SK-N-SH (cell line): ENCODE data around the gene GRM8. TPM values are rescaled to one million over a fixed set of nuclear protein-coding genes. Genes with fewer than 3 reads are reported as not detected.

Experiments
- CTCF ChIA-PET: fragments of 300-600, 350-600 bp; formaldehyde crosslinking; extraction: SDS; loops from one replicate; lab custom pipeline; 2021; lab: Yijun Ruan, JAX
- POLR2A ChIA-PET: fragments of 350-600 bp; sonication (Branson Sonifier 250); formaldehyde crosslinking; extraction: SDS; loops from one replicate; lab custom pipeline; 2020; ENCODE audit warnings: antibody characterized with exemption, inconsistent platforms; lab: Yijun Ruan, JAX
- DNase-seq: peaks from one replicate; pipeline ENCODE4 v3.0.0; 2012
- H2AFZ ChIP-seq: fragments of 200-600 bp; sonication (generic); 2 replicates; pipeline ENCODE4 v1.8.1; 2016; ENCODE audit warnings: antibody characterized with exemption, mild to moderate bottlenecking, low read depth
- H3F3A ChIP-seq: fragments of 200-600 bp; sonication (generic); replicated peaks from 2 replicates; pipeline ENCODE3; 2016; ENCODE audit warnings: antibody characterized with exemption, mild to moderate bottlenecking; ENCODE audit not compliant: insufficient read depth
- H3K27ac ChIP-seq, 2 experiments: fragments of 200-500 bp in 1 of 2; fragments of 200-600 bp in 1 of 2; sonication (Bioruptor generic) in 1 of 2; sonication (generic), shearing (Covaris generic) in 1 of 2; 2 replicates each; pipeline versions ENCODE4 v1.5.1 to v1.6.1; 2014 to 2016; ENCODE audit warnings: low read depth in 2 of 2, inconsistent platforms in 1 of 2, low read length in 1 of 2, mild to moderate bottlenecking in 1 of 2, mixed read lengths in 1 of 2
- H3K27me3 ChIP-seq: fragments of 200-600 bp; sonication (generic), shearing (Covaris generic); 2 replicates; pipeline ENCODE4 v1.6.1; 2016; ENCODE audit warnings: mixed run types; ENCODE audit not compliant: insufficient read depth
- H3K36me3 ChIP-seq, 2 experiments: fragments of 200-500 bp in 1 of 2; fragments of 200-600 bp in 1 of 2; sonication (Bioruptor generic) in 1 of 2; sonication (generic) in 1 of 2; replicated peaks in 1 of 2; 2 replicates each; pipeline versions ENCODE3 to v1.5.1; 2014 to 2016; ENCODE audit warnings: low read length in 1 of 2, mild to moderate bottlenecking in 1 of 2; ENCODE audit not compliant: insufficient read depth in 2 of 2, control insufficient read depth in 1 of 2
- H3K4me1 ChIP-seq, 2 experiments: fragments of 200-500 bp in 1 of 2; fragments of 200-600 bp in 1 of 2; sonication (Bioruptor generic) in 1 of 2; sonication (generic), shearing (Covaris generic) in 1 of 2; 2 replicates each; pipeline versions ENCODE4 v1.5.1 to v1.6.1; 2014 to 2016; ENCODE audit warnings: low read depth in 1 of 2, low read length in 1 of 2, mixed run types in 1 of 2; ENCODE audit not compliant: insufficient read depth in 2 of 2, control insufficient read depth in 1 of 2
- H3K4me2 ChIP-seq: fragments of 200-600 bp; sonication (generic), shearing (Covaris generic); 2 replicates; pipeline ENCODE4 v1.6.1; 2017; ENCODE audit warnings: mixed run types
- H3K4me3 ChIP-seq, 2 experiments: fragments of 200-500 bp in 1 of 2; fragments of 200-600 bp in 1 of 2; sonication (Bioruptor generic) in 1 of 2; sonication (generic), shearing (Covaris generic) in 1 of 2; 2 replicates each; pipeline versions ENCODE4 v1.5.1 to v1.8.1; 2014 to 2016; ENCODE audit warnings: low read depth in 2 of 2, inconsistent platforms in 1 of 2, low read length in 1 of 2, mild to moderate bottlenecking in 1 of 2, mixed read lengths in 1 of 2, moderate library complexity in 1 of 2
- H3K79me2 ChIP-seq: fragments of 200-600 bp; sonication (generic); 2 replicates; pipeline ENCODE4 v1.8.1; 2017; ENCODE audit warnings: mild to moderate bottlenecking; ENCODE audit not compliant: insufficient read depth
- H3K9ac ChIP-seq: fragments of 200-600 bp; sonication (generic); 2 replicates; pipeline ENCODE4 v1.6.1; 2017; ENCODE audit warnings: mixed run types
- H3K9me2 ChIP-seq: fragments of 200-600 bp; sonication (generic); 2 replicates; pipeline ENCODE4 v1.6.1; 2017; ENCODE audit warnings: mixed run types
- H3K9me3 ChIP-seq: fragments of 200-600 bp; sonication (generic); 2 replicates; pipeline ENCODE4 v1.6.1; 2017; ENCODE audit warnings: mixed run types, mild to moderate bottlenecking, moderate library complexity
- H4K20me1 ChIP-seq: fragments of 200-600 bp; sonication (generic); 2 replicates; pipeline ENCODE4 v1.6.1; 2017; ENCODE audit warnings: mild to moderate bottlenecking, mixed run types; ENCODE audit not compliant: insufficient read depth
- FOSL2 ChIP-seq: IDR thresholded peaks from 2 replicates; pipeline ENCODE4 v1.4.0; 2012; ENCODE audit warnings: low read depth, mild to moderate bottlenecking, moderate library complexity, borderline replicate concordance
- FOXJ3 ChIP-seq: sonication (generic); formaldehyde crosslinking; IDR thresholded peaks from 2 replicates; pipeline ENCODE4 v1.5.1; 2020; ENCODE audit warnings: mild to moderate bottlenecking, missing genetic modification reagents
- GABPA ChIP-seq: IDR thresholded peaks from 2 replicates; pipeline ENCODE4 v1.4.0; 2012; ENCODE audit warnings: low read depth, mild to moderate bottlenecking
- GATA2 ChIP-seq: sonication (generic); formaldehyde crosslinking; IDR thresholded peaks from 2 replicates; pipeline ENCODE4 v1.5.0; 2020; ENCODE audit warnings: mild to moderate bottlenecking, missing genetic modification reagents
- MXI1 ChIP-seq: IDR thresholded peaks from 2 replicates; pipeline ENCODE4 v1.6.1; 2012; ENCODE audit warnings: mild to moderate bottlenecking, low read depth, low read length, improper control_type of control experiment
- NFIC ChIP-seq: IDR thresholded peaks from 2 replicates; pipeline ENCODE4 v1.4.0; 2012; ENCODE audit warnings: borderline replicate concordance
- POLR2AphosphoS5 ChIP-seq: IDR thresholded peaks from 2 replicates; pipeline ENCODE4 v1.6.1; 2012; ENCODE audit warnings: low read depth, low read length
- RCOR1 ChIP-seq: fragments of 150-350 bp; IDR thresholded peaks from 2 replicates; pipeline ENCODE4 v1.6.1; 2017; ENCODE audit warnings: antibody characterized with exemption, low read length
- RFX5 ChIP-seq: IDR thresholded peaks from 2 replicates; pipeline ENCODE4 v1.6.1; 2012; ENCODE audit warnings: mild to moderate bottlenecking, improper control_type of control experiment, low read length
- RXRA ChIP-seq: IDR thresholded peaks from 2 replicates; pipeline ENCODE4 v1.4.0; 2012; ENCODE audit warnings: low read depth, mild to moderate bottlenecking, borderline replicate concordance
- SMC3 ChIP-seq: IDR thresholded peaks from 2 replicates; pipeline ENCODE4 v1.6.1; 2012; ENCODE audit warnings: low read depth, low read length, improper control_type of control experiment
- TAF1 ChIP-seq: IDR thresholded peaks from 2 replicates; pipeline ENCODE4 v1.6.1; 2012; ENCODE audit warnings: low read depth, mild to moderate bottlenecking, low read length, moderate library complexity, borderline replicate concordance
- TCF12 ChIP-seq: IDR thresholded peaks from 2 replicates; pipeline ENCODE4 v1.4.0; 2012
- WGBS: methylation state at CpG from one replicate; pipeline ENCODE4 v1.1.6; 2017; ENCODE audit warnings: low lambda C conversion rate; 5-methylcytosine and 5-hydroxymethylcytosine counted together
- polyA plus RNA-seq, 3 experiments: library from polyadenylated mRNA; depleted of rRNA; stranded (reverse); fragments of >200 nt; gene quantifications; 2 replicates each; pipeline ENCODE4 v1.2.3, GENCODE V29; 2012
- TF ChIP-seq, protein P1 (sequence below): fragments of 150-350 bp; IDR thresholded peaks from 2 replicates; pipeline ENCODE4 v1.6.1; 2017; ENCODE audit warnings: antibody characterized with exemption, low read length, low read depth, borderline replicate concordance
- TF ChIP-seq, protein P2 (sequence below): fragments of 150-350 bp; IDR thresholded peaks from 2 replicates; pipeline ENCODE4 v1.6.1; 2016; ENCODE audit warnings: mild to moderate bottlenecking, low read depth, low read length
- TF ChIP-seq, protein P3 (sequence below): IDR thresholded peaks from 2 replicates; pipeline ENCODE4 v1.4.0; 2012; ENCODE audit warnings: low read depth, borderline replicate concordance
- TF ChIP-seq, protein P4 (sequence below): fragments of 200-600 bp; sonication (generic); IDR thresholded peaks from 2 replicates; pipeline ENCODE4 v1.6.1; 2017; ENCODE audit warnings: antibody characterized with exemption, mild to moderate bottlenecking, moderate library complexity
- TF ChIP-seq, protein P5 (sequence below): IDR thresholded peaks from 2 replicates; pipeline ENCODE4 v1.4.0; 2012; ENCODE audit warnings: low read depth, borderline replicate concordance
- TF ChIP-seq, protein P6 (sequence below): IDR thresholded peaks from 2 replicates; pipeline ENCODE4; 2012

GRM8 gene
- polyA plus RNA-seq, 1 of the 3 experiments (the other 2 are of a cell fraction), result 0.10 TPM

DNA sequence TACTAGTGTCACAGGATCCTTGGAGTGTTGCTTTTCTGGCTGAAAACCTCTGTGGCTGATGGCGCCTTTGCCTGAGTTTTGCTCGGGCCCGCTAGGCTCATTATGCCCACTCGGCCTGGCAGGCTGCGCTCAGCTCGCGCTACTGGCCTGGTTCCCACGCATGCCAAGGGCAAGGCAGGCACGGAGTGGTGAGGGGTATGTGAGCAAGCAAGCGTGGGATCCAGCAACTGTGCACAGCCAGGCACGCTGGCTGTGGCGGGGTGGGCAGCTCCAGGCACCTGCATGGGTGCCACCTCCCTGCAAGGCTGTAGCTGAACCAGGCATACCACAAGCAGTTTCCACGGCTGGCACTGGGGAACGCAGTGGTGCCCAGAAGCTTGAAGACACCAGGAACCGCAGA lies 562.6 kb downstream of the GRM8 start:
- Histone ChIP-seq H3K79me2 (no peaks in the 10 kb centered on the region), H2AFZ (no peak overlapping the region), H3K27me3 (no peaks in the 10 kb centered on the region), H3K9ac (no peak overlapping the region), H4K20me1 (no peaks in the 10 kb centered on the region), H3K27ac (no peak overlapping the region), H3F3A (no peaks in the 10 kb centered on the region), H3K9me2 (no peaks in the 10 kb centered on the region), H3K9me3 (peaks cover 6% of the 10 kb centered on the region; the same call in 1 of the 2 replicates), H3K36me3 (no peaks in the 10 kb centered on the region), H3K4me2 (no peak overlapping the region), H3K4me1 (no peaks in the 10 kb centered on the region; a peak in 3 of 4 replicates), H3K4me3 (no peak overlapping the region)
- TF ChIP-seq FOSL2 (no peak), TCF12 (no peak), RXRA (no peak), POLR2AphosphoS5 (no peak), RFX5 (no peak), GABPA (no peak), GATA2 (CRISPR knock-in tag) (no peak), NFIC (no peak), SMC3 (no peak)
- TF ChIP-seq, protein P1, sequence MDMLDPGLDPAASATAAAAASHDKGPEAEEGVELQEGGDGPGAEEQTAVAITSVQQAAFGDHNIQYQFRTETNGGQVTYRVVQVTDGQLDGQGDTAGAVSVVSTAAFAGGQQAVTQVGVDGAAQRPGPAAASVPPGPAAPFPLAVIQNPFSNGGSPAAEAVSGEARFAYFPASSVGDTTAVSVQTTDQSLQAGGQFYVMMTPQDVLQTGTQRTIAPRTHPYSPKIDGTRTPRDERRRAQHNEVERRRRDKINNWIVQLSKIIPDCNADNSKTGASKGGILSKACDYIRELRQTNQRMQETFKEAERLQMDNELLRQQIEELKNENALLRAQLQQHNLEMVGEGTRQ, result no peak
- TF ChIP-seq, protein P2, sequence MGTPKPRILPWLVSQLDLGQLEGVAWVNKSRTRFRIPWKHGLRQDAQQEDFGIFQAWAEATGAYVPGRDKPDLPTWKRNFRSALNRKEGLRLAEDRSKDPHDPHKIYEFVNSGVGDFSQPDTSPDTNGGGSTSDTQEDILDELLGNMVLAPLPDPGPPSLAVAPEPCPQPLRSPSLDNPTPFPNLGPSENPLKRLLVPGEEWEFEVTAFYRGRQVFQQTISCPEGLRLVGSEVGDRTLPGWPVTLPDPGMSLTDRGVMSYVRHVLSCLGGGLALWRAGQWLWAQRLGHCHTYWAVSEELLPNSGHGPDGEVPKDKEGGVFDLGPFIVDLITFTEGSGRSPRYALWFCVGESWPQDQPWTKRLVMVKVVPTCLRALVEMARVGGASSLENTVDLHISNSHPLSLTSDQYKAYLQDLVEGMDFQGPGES, result no peak
- TF ChIP-seq, protein P3, sequence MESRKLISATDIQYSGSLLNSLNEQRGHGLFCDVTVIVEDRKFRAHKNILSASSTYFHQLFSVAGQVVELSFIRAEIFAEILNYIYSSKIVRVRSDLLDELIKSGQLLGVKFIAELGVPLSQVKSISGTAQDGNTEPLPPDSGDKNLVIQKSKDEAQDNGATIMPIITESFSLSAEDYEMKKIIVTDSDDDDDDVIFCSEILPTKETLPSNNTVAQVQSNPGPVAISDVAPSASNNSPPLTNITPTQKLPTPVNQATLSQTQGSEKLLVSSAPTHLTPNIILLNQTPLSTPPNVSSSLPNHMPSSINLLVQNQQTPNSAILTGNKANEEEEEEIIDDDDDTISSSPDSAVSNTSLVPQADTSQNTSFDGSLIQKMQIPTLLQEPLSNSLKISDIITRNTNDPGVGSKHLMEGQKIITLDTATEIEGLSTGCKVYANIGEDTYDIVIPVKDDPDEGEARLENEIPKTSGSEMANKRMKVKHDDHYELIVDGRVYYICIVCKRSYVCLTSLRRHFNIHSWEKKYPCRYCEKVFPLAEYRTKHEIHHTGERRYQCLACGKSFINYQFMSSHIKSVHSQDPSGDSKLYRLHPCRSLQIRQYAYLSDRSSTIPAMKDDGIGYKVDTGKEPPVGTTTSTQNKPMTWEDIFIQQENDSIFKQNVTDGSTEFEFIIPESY, result no peak
- no peak for DNase-seq
- 84% methylated on average over 8 of the region's 15 CpGs for WGBS
- CTCF ChIA-PET, result interaction anchor here (1.2 to 2.2 kb wide), 4 partner anchors 9 to 113 kb away, joined by 3 to 9 read pairs (median 4); no protein-coding TSS in a partner anchor
- POLR2A ChIA-PET, result no interaction called here

DNA sequence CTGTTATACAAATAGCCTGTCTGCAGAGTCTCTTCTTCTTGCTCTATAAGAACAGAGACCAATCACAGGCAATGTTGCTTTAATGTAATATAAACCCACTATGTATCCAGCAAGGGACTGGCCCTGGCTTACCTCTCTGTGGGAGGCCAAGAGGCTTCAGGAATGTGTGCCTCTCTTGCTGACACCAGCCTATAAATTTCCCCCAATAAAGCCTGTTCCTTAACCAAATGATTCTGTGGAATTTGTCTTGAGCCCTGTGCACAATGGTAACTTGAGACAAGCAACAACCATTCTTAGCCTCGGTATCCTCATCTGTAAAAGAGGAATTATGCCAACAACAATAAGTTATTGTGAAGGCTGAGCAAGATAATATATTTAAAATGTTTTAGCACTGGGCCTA lies 563.7 kb downstream of the GRM8 start:
- Histone ChIP-seq H3K9me2 (no peaks in the 10 kb centered on the region), H3K27ac (peak overlapping the region in 1 of 2 experiments; percentile 0; a peak in 1 of 4 replicates)
- 13% methylated on average over 1 of the region's 1 CpG for WGBS
- TF ChIP-seq, protein P4, sequence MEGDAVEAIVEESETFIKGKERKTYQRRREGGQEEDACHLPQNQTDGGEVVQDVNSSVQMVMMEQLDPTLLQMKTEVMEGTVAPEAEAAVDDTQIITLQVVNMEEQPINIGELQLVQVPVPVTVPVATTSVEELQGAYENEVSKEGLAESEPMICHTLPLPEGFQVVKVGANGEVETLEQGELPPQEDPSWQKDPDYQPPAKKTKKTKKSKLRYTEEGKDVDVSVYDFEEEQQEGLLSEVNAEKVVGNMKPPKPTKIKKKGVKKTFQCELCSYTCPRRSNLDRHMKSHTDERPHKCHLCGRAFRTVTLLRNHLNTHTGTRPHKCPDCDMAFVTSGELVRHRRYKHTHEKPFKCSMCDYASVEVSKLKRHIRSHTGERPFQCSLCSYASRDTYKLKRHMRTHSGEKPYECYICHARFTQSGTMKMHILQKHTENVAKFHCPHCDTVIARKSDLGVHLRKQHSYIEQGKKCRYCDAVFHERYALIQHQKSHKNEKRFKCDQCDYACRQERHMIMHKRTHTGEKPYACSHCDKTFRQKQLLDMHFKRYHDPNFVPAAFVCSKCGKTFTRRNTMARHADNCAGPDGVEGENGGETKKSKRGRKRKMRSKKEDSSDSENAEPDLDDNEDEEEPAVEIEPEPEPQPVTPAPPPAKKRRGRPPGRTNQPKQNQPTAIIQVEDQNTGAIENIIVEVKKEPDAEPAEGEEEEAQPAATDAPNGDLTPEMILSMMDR, result no peak
- TF ChIP-seq TCF12, result peak; percentile 44; the same call in 1 of the 2 replicates
- TF ChIP-seq, protein P5, sequence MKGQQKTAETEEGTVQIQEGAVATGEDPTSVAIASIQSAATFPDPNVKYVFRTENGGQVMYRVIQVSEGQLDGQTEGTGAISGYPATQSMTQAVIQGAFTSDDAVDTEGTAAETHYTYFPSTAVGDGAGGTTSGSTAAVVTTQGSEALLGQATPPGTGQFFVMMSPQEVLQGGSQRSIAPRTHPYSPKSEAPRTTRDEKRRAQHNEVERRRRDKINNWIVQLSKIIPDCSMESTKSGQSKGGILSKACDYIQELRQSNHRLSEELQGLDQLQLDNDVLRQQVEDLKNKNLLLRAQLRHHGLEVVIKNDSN, result no peak
- no peak for TF ChIP-seq FOXJ3 (CRISPR knock-in tag)
- TF ChIP-seq RCOR1, result 0 out of 2 replicates have a peak, but pooled peaks have one; percentile 15
- TF ChIP-seq TAF1, result no peak
- TF ChIP-seq, protein P6, sequence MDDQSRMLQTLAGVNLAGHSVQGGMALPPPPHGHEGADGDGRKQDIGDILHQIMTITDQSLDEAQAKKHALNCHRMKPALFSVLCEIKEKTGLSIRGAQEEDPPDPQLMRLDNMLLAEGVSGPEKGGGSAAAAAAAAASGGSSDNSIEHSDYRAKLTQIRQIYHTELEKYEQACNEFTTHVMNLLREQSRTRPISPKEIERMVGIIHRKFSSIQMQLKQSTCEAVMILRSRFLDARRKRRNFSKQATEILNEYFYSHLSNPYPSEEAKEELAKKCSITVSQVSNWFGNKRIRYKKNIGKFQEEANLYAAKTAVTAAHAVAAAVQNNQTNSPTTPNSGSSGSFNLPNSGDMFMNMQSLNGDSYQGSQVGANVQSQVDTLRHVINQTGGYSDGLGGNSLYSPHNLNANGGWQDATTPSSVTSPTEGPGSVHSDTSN, result peak; percentile 69
- no peak for TF ChIP-seq MXI1
- TF ChIP-seq POLR2AphosphoS5, result no peak

More for the DNA sequence above, 563.7 kb downstream of the GRM8 start:
- Histone ChIP-seq H3K27me3 (no peaks in the 10 kb centered on the region), H3K9ac (no peak overlapping the region), H3K4me2 (peak overlapping the region; percentile 18; the same call in 1 of the 2 replicates), H2AFZ (no peak overlapping the region), H3K9me3 (peaks cover 6% of the 10 kb centered on the region; the same call in 1 of the 2 replicates), H3K4me3 (no peak overlapping the region), H4K20me1 (no peaks in the 10 kb centered on the region), H3K36me3 (no peaks in the 10 kb centered on the region), H3K4me1 (no peaks in the 10 kb centered on the region; a peak in 3 of 4 replicates), H3F3A (no peaks in the 10 kb centered on the region), H3K79me2 (no peaks in the 10 kb centered on the region)
- ChIA-PET CTCF (interaction anchor here (1.2 to 1.6 kb wide), 2 partner anchors 32 to 114 kb away, joined by 3 read pairs; no protein-coding TSS in a partner anchor), POLR2A (no interaction called here)
- no peak for DNase-seq
